ENCODE data around the gene EAF2.

EAF2 gene

DNA sequence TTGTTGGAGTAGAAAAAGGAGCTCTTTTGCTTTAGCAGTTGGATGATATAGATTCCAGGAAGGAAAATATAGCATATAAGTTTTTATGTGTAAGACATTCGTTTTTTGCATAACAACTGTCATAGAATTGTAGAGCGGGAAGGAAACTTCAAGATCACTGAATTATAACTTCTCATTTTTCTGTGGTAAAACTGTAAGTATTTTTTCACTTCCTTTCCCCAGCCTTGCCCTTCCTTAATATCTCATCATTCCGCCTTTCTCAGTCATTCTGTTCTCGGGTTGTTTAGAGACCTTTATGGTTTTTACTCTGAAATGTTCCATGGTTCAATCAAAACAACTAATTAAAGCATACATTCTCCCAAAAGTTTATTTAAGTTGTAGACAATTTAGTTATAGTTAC is 1.1 kb downstream of the EAF2 start:
- TF ChIP-seq, protein P1, sequence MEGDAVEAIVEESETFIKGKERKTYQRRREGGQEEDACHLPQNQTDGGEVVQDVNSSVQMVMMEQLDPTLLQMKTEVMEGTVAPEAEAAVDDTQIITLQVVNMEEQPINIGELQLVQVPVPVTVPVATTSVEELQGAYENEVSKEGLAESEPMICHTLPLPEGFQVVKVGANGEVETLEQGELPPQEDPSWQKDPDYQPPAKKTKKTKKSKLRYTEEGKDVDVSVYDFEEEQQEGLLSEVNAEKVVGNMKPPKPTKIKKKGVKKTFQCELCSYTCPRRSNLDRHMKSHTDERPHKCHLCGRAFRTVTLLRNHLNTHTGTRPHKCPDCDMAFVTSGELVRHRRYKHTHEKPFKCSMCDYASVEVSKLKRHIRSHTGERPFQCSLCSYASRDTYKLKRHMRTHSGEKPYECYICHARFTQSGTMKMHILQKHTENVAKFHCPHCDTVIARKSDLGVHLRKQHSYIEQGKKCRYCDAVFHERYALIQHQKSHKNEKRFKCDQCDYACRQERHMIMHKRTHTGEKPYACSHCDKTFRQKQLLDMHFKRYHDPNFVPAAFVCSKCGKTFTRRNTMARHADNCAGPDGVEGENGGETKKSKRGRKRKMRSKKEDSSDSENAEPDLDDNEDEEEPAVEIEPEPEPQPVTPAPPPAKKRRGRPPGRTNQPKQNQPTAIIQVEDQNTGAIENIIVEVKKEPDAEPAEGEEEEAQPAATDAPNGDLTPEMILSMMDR (IDR thresholded peaks at IDR 0.05), result no peak

DNA sequence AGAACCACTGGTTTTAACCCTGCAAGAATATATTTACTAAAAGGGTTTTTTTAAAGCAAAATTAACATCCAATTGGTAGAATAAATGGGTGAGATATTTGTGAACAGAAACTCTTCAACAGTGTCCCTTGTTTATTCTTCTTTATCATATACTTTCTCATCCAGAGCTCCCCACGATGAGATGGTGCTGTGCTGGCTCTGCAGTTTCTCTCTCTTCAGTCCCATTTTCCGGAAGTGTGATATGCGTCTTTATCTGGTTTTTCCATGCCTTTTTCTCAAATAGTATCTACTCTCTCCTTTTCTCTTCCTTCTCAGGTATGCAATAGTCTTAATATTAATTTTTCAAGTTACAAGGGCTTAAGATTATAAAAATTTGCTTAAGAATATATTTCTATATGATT is 1.5 kb downstream of the EAF2 start:
- TF ChIP-seq, protein P1 (IDR thresholded peaks at IDR 0.05), result no peak

DNA sequence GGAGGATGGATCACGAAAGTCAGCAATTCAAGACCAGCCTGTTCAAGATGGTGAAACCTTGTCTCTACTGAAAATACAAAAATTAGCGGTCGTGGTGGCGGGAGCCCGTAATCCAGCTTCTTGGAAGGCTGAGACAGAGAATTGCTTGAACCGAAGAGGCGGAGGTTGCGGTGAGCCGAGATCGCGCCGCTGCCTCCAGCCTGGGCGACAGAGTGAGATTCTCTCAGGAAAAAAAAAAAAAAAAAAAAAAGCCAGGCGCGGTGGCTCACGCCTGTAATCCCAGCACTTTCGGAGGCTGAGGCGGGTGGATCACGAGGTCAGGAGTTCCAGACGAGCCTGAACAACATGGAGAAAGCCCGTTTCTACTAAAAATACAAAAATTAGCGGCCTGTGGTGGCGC is 5.0 kb downstream of the EAF2 start:
- TF ChIP-seq, protein P1 (IDR thresholded peaks at IDR 0.05), result no peak

DNA sequence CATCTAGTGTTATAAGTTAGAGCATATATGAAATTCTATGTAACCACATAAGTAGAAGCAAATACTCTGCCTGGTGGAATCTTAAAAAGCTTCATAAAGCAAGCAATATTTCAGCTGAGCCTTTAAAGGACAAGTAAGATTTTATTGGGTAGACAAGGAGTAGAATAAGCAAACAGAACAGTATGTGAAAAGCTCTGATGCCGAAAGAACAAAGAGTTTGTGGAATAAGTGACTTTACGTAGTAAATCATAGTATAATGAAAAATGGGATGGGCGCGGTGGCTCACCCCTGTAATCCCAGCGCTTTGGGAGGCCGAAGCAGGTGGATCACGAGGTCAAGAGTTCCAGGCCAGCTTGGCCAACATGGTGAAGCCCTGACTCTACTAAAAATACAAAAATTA is 9.9 kb downstream of the EAF2 start:
- TF ChIP-seq, protein P1 (IDR thresholded peaks at IDR 0.05), result no peak

GRCh38 chr3:121852256-121852655 is 17.2 kb downstream of the EAF2 start:
- TF ChIP-seq, protein P1 (IDR thresholded peaks at IDR 0.05), result no peak

GRCh38 chr3:121855555-121855954 is 20.5 kb downstream of the EAF2 start:
- TF ChIP-seq, protein P1 (IDR thresholded peaks at IDR 0.05), result peak; percentile 57

DNA sequence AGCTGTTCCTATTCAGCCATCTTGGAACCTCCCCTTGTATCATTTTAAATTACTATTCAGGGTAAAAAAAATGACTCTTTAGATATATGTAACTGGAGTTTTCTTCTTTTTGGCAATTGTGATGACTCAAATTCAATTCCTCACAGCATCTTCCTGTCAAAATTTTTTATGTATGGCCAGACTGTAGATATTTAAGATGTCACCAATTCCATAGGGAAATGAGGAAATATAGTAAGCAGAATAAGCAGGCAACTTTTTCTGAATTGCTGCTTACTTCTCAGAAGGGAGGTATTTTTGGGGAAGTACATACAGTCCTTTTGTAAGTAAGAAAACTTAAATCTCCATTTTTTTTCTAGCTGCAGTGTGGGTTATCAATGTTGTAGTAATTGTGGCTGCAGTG is 28.8 kb downstream of the EAF2 start:
- TF ChIP-seq, protein P1 (IDR thresholded peaks at IDR 0.05), result no peak

DNA sequence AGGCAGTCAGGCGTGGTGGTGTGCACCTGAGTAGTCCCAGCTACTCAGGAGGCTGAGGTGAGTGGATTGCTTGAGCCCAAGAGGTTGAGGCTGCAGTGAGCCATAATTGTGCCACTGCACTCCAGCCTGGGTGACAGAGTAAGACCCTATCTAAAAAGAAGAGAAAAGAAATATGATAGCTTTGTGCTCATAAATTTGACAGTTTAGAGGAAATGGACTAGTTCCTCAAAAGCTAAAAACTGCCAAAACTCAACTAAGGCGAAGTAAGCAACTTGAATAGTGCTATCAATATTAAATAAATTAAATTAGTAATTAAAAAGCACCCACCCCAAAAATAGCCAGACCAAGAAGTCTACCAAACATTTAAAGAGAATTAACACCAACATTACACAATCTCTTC is 34.7 kb downstream of the EAF2 start:
- TF ChIP-seq, protein P1 (IDR thresholded peaks at IDR 0.05), result no peak

Measured in LNCAP (cell line).